Activated gamma-delta T cell treated with anti-CD3 and anti-CD28 coated beads, Interleukin-2, amount 50 U/mL, for 16 hours (primary cell): Measurements from ENCODE around the gene NAT9.

Experiments
- DNase-seq: peaks from one replicate; pipeline ENCODE4 v3.0.0-alpha.2; 2020; ENCODE audit warnings: low read depth

The NAT9 gene

GRCh38 chr17:74776044-74776962 is at the start of gene NAT9:
NAT9 (minus strand) TSS chr17:74776345; CDS start chr17:74775698, 647 bp downstream.
- peak; percentile 99 for DNase-seq

GRCh38 chr17:74824961-74825627 is 48.9 kb upstream of the NAT9 start:
- DNase-seq = no peak

GRCh38 chr17:74822939-74823367 is 46.8 kb upstream of the NAT9 start:
- no peak for DNase-seq

- DNase-seq = no peak
These were observed 46.3 kb upstream of the NAT9 start for GRCh38 chr17:74822335-74822938.

- no peak for DNase-seq
These were observed 45.6 kb upstream of the NAT9 start for GRCh38 chr17:74821655-74822334.

GRCh38 chr17:74819801-74820436 is 43.8 kb upstream of the NAT9 start:
- DNase-seq = no peak

- DNase-seq = no peak
These were observed 42.3 kb upstream of the NAT9 start for GRCh38 chr17:74818291-74818938.

GRCh38 chr17:74816905-74817620 is 40.9 kb upstream of the NAT9 start:
- no peak for DNase-seq

- DNase-seq = no peak
These were observed 39.6 kb upstream of the NAT9 start for GRCh38 chr17:74815550-74816370.

GRCh38 chr17:74815067-74815466 is 38.9 kb upstream of the NAT9 start:
- no peak for DNase-seq

GRCh38 chr17:74814453-74814852 is 38.3 kb upstream of the NAT9 start:
- no peak for DNase-seq

GRCh38 chr17:74812109-74813009 is 36.2 kb upstream of the NAT9 start:
- DNase-seq = no peak

GRCh38 chr17:74810699-74811485 is 34.7 kb upstream of the NAT9 start:
- DNase-seq = no peak

GRCh38 chr17:74808714-74809430 is 32.7 kb upstream of the NAT9 start:
- no peak for DNase-seq

GRCh38 chr17:74807925-74808324 is 31.8 kb upstream of the NAT9 start:
- no peak for DNase-seq

- DNase-seq = no peak
These were observed 31.3 kb upstream of the NAT9 start for GRCh38 chr17:74807441-74807840.

- no peak for DNase-seq
These were observed 30.2 kb upstream of the NAT9 start for GRCh38 chr17:74806334-74806733.
